ENCODE data around the gene LPCAT3.

LPCAT3 gene

GRCh38 chr12:6936636-6937480 is 81.4 kb downstream of the LPCAT3 start:
- no peak for DNase-seq (ENCODE audit: low read depth)

DNA sequence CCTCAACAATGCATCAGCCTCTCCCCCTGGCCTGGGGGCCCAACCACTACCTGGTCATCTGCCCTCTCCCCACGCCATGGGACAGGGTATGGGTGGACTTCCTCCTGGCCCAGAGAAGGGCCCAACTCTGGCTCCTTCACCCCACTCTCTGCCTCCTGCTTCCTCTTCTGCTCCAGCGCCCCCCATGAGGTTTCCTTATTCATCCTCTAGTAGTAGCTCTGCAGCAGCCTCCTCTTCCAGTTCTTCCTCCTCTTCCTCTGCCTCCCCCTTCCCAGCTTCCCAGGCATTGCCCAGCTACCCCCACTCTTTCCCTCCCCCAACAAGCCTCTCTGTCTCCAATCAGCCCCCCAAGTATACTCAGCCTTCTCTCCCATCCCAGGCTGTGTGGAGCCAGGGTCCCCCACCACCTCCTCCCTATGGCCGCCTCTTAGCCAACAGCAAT is 82.1 kb downstream of the LPCAT3 start:
- DNase-seq (ENCODE audit: low read depth): no peak

DNA sequence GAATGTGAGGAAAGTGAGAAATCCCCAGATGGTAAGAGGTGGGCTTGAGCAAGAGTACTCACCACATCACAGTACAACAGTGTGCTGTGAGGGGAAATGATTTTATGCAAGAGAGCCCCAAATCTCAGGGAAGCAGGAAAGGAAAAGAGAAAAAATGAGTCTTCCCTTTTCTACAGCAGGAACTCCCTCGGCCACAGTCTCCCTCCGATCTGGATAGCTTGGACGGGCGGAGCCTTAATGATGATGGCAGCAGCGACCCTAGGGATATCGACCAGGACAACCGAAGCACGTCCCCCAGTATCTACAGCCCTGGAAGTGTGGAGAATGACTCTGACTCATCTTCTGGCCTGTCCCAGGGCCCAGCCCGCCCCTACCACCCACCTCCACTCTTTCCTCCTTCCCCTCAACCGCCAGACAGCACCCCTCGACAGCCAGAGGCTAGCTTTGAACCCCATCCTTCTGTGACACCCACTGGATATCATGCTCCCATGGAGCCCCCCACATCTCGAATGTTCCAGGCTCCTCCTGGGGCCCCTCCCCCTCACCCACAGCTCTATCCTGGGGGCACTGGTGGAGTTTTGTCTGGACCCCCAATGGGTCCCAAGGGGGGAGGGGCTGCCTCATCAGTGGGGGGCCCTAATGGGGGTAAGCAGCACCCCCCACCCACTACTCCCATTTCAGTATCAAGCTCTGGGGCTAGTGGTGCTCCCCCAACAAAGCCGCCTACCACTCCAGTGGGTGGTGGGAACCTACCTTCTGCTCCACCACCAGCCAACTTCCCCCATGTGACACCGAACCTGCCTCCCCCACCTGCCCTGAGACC is 82.7 kb downstream of the LPCAT3 start:
- DNase-seq (ENCODE audit: low read depth): peak; percentile 20

GRCh38 chr12:6934110-6934509 is 84.2 kb downstream of the LPCAT3 start:
- DNase-seq (ENCODE audit: low read depth): peak; percentile 54

DNA sequence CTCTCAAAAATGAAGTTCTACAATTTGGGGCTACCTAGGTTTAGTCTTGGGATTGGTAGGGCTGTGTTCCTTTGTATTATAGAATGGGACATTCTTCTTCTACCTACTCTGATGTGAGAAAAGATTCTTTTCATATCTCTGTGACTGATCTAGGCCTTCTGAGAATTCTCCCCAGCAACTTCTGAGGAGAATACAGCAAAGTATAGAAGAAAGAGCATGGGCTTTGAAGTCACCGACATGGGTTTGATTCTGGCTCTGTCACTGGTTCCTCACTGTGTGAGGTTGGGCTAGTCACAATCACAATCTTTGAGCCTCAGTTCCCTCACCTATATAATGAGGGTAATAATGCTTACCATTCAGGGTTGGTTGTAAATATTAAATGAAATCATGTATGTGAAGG is 85.5 kb downstream of the LPCAT3 start:
- DNase-seq (ENCODE audit: low read depth): no peak

DNA sequence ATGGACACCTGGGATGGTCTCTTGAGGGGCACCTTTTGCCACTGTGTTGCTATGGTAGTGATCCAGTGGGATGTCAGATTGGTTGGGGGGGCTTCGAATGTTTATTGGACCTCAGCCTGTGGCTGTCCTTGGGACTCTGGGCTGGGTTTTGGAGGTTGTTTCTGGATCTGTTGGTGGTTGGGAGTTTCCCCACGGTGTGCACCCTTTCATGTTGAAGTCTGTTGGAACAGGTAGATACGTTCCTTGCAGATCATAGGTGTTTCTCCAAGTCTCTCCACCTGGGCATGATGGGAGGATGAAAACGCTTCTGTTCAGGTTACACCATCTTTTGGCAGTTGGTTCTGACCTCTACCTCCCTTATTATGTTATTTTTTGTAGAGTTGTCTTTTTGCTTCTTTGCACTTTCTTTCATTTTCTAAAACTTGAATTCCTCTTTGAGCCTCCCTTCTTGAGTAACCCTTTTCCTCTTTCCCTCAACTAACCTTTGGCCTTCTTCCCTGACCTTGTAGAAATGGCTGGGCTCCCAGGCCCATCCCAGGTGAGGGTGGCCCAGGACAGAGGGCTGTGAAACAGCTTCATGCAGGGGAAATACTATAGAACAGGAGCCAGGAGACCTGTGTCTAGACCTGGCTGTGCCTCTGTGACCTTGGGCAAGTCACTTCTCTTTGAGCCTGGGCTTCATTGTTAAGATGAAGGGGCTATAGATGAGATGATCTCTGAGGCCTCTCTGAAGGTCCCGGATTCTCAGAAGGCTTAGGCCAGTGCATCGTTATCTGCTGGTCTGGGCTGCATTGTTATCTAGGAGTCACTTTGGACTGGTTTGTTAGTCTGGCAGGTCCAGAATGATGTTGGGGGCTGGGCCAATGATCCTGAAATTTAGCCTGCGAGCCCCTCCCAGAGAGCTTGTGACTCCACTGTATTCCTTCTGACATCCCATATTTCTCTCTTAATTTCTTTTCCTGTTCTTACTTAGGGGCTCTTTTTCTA is 88.5 kb downstream of the LPCAT3 start:
- DNase-seq (ENCODE audit: low read depth): no peak

- peak; percentile 42 for DNase-seq (ENCODE audit: low read depth)
These were observed 89.4 kb downstream of the LPCAT3 start for GRCh38 chr12:6928703-6929407.

DNA sequence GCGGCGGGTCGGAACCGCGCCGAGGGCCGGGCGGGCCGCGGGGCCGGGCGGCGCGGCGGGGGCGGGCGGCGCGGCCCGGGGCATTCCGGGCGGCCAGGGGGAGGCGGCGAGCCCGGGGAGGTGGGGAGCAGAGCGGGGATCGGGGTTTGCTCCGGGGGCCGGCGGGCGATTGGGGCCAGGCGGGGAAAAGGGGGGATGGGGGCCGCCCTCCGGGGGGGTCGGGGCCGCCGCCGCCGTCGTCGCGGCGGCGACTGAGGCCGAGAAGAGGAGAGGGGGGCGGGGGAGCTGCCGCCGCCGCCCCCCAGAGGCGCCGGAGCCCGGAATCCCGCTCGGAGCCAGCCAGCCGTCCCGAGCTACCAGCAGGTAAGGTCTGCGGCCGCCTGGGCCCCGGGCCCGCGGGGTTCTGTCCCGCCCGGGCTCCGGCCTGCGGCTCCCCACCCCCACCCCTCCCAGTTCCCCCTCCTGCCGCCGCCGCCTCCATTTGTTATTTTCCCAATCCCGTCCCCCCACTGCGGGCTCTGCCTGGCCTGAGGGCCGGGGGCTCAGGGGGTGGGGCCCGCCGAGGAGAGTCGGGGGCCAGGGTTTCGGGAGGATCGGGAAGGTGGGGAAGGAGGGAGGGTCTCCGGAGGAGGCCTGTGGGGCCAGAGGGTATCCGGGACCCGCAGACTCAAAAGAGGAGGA is 90.1 kb downstream of the LPCAT3 start:
- peak; percentile 33 for DNase-seq (ENCODE audit: low read depth)

GRCh38 chr12:6927379-6928021 is 90.8 kb downstream of the LPCAT3 start, which contains the start of gene ATN1:
TSS of gene ATN1 (plus strand) at chr12:6927959. CDS start at chr12:6934002, 6,043 bp downstream.
- peak; percentile 80 for DNase-seq (ENCODE audit: low read depth)

Measured in ELR (cell line).